ENCODE data around the gene KCNMA1. TPM values are rescaled to one million over a fixed set of nuclear protein-coding genes. Genes with fewer than 3 reads are reported as not detected.

KCNMA1 gene
- total and polyA plus RNA-seq, 9 of the 15 experiments (the other 6 are each of a cell fraction or from before 2014, with no cell fraction given), result 0.01 to 0.95 (median 0.15) TPM; not detected in 4

- TF ChIP-seq ZNF830 (CRISPR knock-in tag; IDR thresholded peaks at IDR 0.05), result no peak
- no peak for TF ChIP-seq ZNF407 (IDR thresholded peaks at IDR 0.05; ENCODE audit: low read depth)
- no peak for TF ChIP-seq BHLHE40 (IDR thresholded peaks at IDR 0.05; ENCODE audit: low read length)
- CTCF ChIA-PET (ENCODE audit: low intra/inter-chr PET ratio), result no interaction called here
- in situ Hi-C loops (cut with MboI) (no loop called here), intact Hi-C loops (cut with micrococcal nuclease) (no loop called here)
- Histone ChIP-seq H3K27ac (ENCODE audit: extremely low read depth, low read depth, low read length) (no peak overlapping the region), H3K9me1 (ENCODE audit: control insufficient read depth, insufficient read depth, low read length) (no peaks in the 10 kb centered on the region), H3K79me2 (ENCODE audit: control insufficient read depth, insufficient read depth, low read length) (no peaks in the 10 kb centered on the region), H4K20me1 (replicated peaks; ENCODE audit: control insufficient read depth, insufficient read depth, low read length) (no peaks in the 10 kb centered on the region), H3K4me2 (ENCODE audit: insufficient read depth, low read length) (no peak overlapping the region), H3K9ac (ENCODE audit: insufficient read depth in 1 of 2, low read depth in 2 of 2, low read length in 2 of 2) (no peak overlapping the region), H2AFZ (ENCODE audit: low read depth, low read length) (no peak overlapping the region), H3K36me3 (ENCODE audit: control insufficient read depth, insufficient read depth, low read length) (no peaks in the 10 kb centered on the region), H3K4me3 (no peak overlapping the region), H3K27me3 (ENCODE audit: control insufficient read depth in 2 of 2, insufficient read depth in 2 of 2, low read length in 2 of 2) (peaks cover 2 to 10% of the 10 kb centered on the region in 2 experiments; a peak in 1 of 5 replicates), H3K4me1 (replicated peaks in 1 of 2; ENCODE audit: control insufficient read depth in 2 of 2, insufficient read depth in 2 of 2, low read length in 2 of 2) (no peaks in the 10 kb centered on the region), H3K9me3 (replicated peaks; ENCODE audit: control insufficient read depth, insufficient read depth, low read depth, low read length) (no peaks in the 10 kb centered on the region)
- DNase-seq (ENCODE audit: extremely low read depth in 1 of 4, low spot score in 3 of 4) (no peak), FAIRE-seq (no peak), ATAC-seq (no peak)
- no TSS peak for BruUV-seq (replicated peaks)
- 0% methylated on average over 3 of the region's 3 CpGs for WGBS (ENCODE audit: insufficient coverage, low coverage, missing lambda C conversion rate)
- POLR2A ChIA-PET, result interaction anchor here (0.5 to 0.6 kb wide), 2 partner anchors 103 to 108 kb away, joined by 3 to 4 read pairs; no protein-coding TSS in a partner anchor
Observed at GRCh38 chr10:77144656-77145055, 493.0 kb downstream of the KCNMA1 start.
